GM12872 (cell line): Measurements from ENCODE around the gene EXOC4.

Source experiments
- TF ChIP-seq, protein P1 (sequence below): IDR thresholded peaks from 3 replicates; pipeline ENCODE4 v1.5.1; 2011; ENCODE audit warnings: low read depth, mild to moderate bottlenecking, low read length, moderate library complexity; ENCODE audit not compliant: insufficient read depth

Gene EXOC4

DNA sequence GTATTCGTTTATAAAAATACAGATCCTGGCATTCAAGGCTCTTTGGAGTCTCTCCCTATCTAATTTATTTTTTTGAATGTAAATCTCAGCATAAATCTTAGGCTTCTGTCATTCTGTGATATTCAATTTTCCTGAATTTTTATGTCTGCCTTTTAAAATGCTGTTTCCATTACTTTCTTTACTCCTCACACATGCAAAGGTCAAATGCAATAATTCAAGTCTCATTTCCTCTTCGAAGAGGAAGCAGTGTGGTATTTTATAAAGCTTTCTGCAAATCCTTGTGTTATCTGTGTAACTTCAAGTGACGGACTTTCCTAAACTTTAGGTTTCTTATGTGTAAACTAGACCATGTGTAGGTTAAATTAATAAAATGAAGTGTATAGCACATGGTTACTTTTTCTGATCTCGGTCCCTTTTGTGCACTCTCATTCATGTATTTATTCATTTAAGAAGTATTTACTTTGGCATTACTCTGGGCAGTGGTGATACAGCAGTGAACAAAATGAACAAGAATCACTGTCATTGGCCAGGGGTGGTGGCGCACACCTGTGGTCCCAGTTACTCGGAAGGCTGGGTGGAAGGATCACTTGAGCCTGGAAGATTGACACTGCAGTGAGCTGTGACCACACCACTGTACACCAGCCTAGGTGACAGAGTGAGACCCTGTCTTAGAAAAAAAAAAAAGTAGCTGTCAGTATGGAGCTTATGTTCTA, 332.2 kb downstream of the EXOC4 start:
- TF ChIP-seq, protein P1, sequence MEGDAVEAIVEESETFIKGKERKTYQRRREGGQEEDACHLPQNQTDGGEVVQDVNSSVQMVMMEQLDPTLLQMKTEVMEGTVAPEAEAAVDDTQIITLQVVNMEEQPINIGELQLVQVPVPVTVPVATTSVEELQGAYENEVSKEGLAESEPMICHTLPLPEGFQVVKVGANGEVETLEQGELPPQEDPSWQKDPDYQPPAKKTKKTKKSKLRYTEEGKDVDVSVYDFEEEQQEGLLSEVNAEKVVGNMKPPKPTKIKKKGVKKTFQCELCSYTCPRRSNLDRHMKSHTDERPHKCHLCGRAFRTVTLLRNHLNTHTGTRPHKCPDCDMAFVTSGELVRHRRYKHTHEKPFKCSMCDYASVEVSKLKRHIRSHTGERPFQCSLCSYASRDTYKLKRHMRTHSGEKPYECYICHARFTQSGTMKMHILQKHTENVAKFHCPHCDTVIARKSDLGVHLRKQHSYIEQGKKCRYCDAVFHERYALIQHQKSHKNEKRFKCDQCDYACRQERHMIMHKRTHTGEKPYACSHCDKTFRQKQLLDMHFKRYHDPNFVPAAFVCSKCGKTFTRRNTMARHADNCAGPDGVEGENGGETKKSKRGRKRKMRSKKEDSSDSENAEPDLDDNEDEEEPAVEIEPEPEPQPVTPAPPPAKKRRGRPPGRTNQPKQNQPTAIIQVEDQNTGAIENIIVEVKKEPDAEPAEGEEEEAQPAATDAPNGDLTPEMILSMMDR, result no peak

DNA sequence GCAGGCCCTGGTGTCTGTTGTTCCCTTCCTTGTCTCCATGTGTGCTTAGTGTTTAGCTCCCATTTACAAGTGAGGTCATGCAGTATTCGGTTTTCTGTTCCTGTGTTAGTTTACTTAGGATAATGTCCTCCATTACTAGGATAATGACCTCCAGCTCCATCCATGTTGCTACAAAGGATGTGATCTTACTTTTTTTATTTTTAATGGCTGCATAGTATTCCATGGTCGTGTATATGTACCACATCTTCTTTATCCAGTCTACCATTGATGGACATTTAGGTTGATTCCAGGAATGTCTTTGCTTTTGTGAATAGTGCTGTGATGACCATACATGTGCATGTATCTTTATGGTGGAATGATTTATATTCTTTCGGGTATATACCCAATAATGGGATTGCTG, 333.4 kb downstream of the EXOC4 start:
- TF ChIP-seq, protein P1, result no peak

DNA sequence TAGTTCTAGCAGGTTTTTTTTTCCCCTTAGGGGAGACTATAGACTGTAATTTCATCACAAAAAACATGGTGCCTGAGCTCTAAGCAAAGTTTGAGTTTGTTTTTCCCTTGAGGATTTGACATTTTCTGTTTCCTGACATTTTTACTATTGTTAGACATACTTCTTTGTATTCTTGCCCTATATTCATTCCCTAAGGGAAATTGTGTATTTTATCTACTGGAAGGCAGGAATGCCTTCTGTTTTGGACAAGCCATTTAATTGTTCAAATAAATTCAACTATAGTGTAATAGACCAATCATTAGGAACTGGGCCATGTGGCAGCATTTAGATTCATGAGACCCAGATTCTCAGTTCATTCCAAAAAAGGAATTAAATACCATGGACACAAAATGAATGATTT, 335.0 kb downstream of the EXOC4 start:
- TF ChIP-seq, protein P1, result no peak

- TF ChIP-seq, protein P1, result no peak
Measured at GRCh38 chr7:133590795-133591194, 337.9 kb downstream of the EXOC4 start.

DNA sequence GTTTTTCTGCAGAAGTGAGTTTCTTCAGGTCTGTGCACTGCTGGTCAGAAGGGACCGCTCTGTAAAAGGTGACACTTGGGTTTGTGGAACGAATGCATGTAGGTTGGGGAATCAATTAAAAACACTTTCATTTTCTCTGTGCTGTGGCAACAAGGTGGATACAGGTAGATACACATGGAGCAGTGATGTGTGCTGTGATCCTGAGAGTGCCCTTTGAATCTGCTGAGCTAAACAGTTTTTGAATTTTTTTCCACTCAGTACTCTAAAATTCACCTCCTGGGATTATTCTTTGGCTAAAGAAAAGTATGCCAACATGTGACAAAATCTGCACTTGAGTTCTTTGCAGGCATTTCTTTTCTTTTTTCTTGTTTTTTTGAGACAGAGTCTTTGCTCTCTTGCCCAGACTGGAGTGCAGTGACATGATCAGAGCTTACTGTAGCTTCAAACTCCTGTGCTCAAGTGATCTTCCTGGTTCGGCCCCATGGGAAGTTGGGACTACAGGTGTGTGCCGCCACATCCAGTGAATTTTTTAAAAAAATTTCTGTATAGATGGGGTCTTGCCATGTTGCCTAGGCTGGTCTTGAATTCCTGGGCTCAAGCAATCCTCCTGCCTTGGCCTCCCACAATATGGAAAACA, 338.9 kb downstream of the EXOC4 start:
- TF ChIP-seq, protein P1, result no peak

GRCh38 chr7:133593561-133593960, 340.7 kb downstream of the EXOC4 start:
- TF ChIP-seq, protein P1, result no peak

DNA sequence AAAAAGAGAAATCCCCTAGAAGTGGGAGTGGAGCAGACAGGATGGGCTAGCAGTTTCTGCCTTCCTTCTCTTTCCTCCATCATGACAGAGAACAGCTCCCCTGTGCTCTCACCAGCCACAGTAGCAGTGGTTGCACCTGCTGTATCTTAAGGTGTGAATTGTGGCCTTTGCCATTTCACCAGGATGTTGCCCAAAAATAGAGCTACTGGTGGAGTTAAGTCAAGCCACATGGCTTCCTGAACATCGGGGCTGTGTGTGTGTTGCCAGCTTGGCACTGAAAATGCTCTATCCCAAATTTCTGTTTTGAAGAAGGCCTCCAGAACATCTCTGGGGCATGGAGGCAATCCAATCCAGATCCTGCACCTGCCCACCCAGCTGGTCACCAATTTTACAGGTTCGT, 348.7 kb downstream of the EXOC4 start:
- TF ChIP-seq, protein P1, result no peak
